ENCODE measurements around the gene SFI1.
"Not testable (repeated sequence)": the region's sequence is repeated elsewhere in the genome, so short reads cannot be mapped to it uniquely, and the experiment has no call there.

The SFI1 gene

GRCh38 chr22:31540166-31540565, 43.8 kb downstream of the SFI1 start:
- DNase-seq (ENCODE audit: low read depth, low spot score): not testable (repeated sequence)

GRCh38 chr22:31540966-31541365, 44.6 kb downstream of the SFI1 start:
- no peak for DNase-seq (ENCODE audit: low read depth, low spot score)

- DNase-seq (ENCODE audit: low read depth, low spot score): no peak
Observed at GRCh38 chr22:31544481-31545480, 48.4 kb downstream of the SFI1 start.

GRCh38 chr22:31550871-31551370, 54.6 kb downstream of the SFI1 start:
- no peak for DNase-seq (ENCODE audit: low read depth, low spot score)

GRCh38 chr22:31556627-31557203, 60.4 kb downstream of the SFI1 start:
- DNase-seq (ENCODE audit: low read depth, low spot score): no peak

GRCh38 chr22:31558546-31558945, 62.2 kb downstream of the SFI1 start:
- DNase-seq (ENCODE audit: low read depth, low spot score): not testable (repeated sequence)

- DNase-seq (ENCODE audit: low read depth, low spot score): peak; percentile 69
Observed at GRCh38 chr22:31561238-31561887, 65.0 kb downstream of the SFI1 start.

- no peak for DNase-seq (ENCODE audit: low read depth, low spot score)
Observed at GRCh38 chr22:31561970-31562369, 65.6 kb downstream of the SFI1 start.

GRCh38 chr22:31566484-31566883, 70.1 kb downstream of the SFI1 start:
- no peak for DNase-seq (ENCODE audit: low read depth, low spot score)

- DNase-seq (ENCODE audit: low read depth, low spot score): no peak
Observed at GRCh38 chr22:31567196-31567595, 70.9 kb downstream of the SFI1 start.

GRCh38 chr22:31567702-31568101, 71.4 kb downstream of the SFI1 start:
- no peak for DNase-seq (ENCODE audit: low read depth, low spot score)

- DNase-seq (ENCODE audit: low read depth, low spot score): no peak
Observed at GRCh38 chr22:31569126-31569525, 72.8 kb downstream of the SFI1 start.

GRCh38 chr22:31572939-31573338, 76.6 kb downstream of the SFI1 start:
- no peak for DNase-seq (ENCODE audit: low read depth, low spot score)

- DNase-seq (ENCODE audit: low read depth, low spot score): no peak
Observed at GRCh38 chr22:31574055-31574670, 77.8 kb downstream of the SFI1 start.

- DNase-seq (ENCODE audit: low read depth, low spot score): no peak
Observed at GRCh38 chr22:31575190-31575589, 78.9 kb downstream of the SFI1 start.

GRCh38 chr22:31577711-31578110, 81.4 kb downstream of the SFI1 start:
- DNase-seq (ENCODE audit: low read depth, low spot score): no peak

GRCh38 chr22:31578171-31578570, 81.8 kb downstream of the SFI1 start:
- no peak for DNase-seq (ENCODE audit: low read depth, low spot score)

- DNase-seq (ENCODE audit: low read depth, low spot score): no peak
Observed at GRCh38 chr22:31579835-31580242, 83.5 kb downstream of the SFI1 start.

GRCh38 chr22:31583861-31584485, 87.6 kb downstream of the SFI1 start:
- no peak for DNase-seq (ENCODE audit: low read depth, low spot score)

GRCh38 chr22:31584804-31585160, 88.4 kb downstream of the SFI1 start:
- no peak for DNase-seq (ENCODE audit: low read depth, low spot score)

GRCh38 chr22:31585161-31585859, 89.0 kb downstream of the SFI1 start:
- no peak for DNase-seq (ENCODE audit: low read depth, low spot score)
